Activated CD4-positive, alpha-beta memory T cell treated with anti-CD3 and anti-CD28 coated beads, Interleukin-2, amount 10 ng/mL, durations not matched to agents 7 days and 5 days (primary cell): Measurements from ENCODE around the gene OGDH. TPM values are rescaled to one million over a fixed set of nuclear protein-coding genes. Genes with fewer than 3 reads are reported as not detected.
"Not testable (repeated sequence)": the region's sequence is repeated elsewhere in the genome, so short reads cannot be mapped to it uniquely, and the experiment has no call there.

Source experiments
- CTCF ChIA-PET: fragments of 350-600 bp; sonication (Branson Sonifier 250); formaldehyde crosslinking; loops from one replicate; lab custom pipeline; 2021; ENCODE audit warnings: antibody characterized with exemption, inconsistent platforms; lab: Charles Lee
- POLR2A ChIA-PET: fragments of 350-600 bp; sonication (Branson Sonifier 250); formaldehyde crosslinking; loops from one replicate; lab custom pipeline; 2021; ENCODE audit warnings: antibody characterized with exemption; lab: Charles Lee
- DNase-seq: peaks from one replicate; pipeline ENCODE4 v3.0.0-alpha.2; 2020
- H3K27ac Mint-ChIP-seq: one replicate; pipeline ENCODE4 v1.8.0; 2021; ENCODE audit warnings: mild to moderate bottlenecking, mixed read lengths
- H3K27me3 Mint-ChIP-seq: one replicate; pipeline ENCODE4 v1.8.0; 2021; ENCODE audit warnings: mixed read lengths
- H3K36me3 Mint-ChIP-seq: one replicate; pipeline ENCODE4 v1.8.0; 2021; ENCODE audit warnings: low read depth, mixed read lengths
- H3K4me1 Mint-ChIP-seq: one replicate; pipeline ENCODE4 v1.8.0; 2021; ENCODE audit warnings: mixed read lengths
- H3K4me3 Mint-ChIP-seq: one replicate; pipeline ENCODE4 v1.8.0; 2021; ENCODE audit warnings: mild to moderate bottlenecking, mixed read lengths
- H3K9me3 Mint-ChIP-seq: one replicate; pipeline ENCODE4 v1.8.0; 2021; ENCODE audit warnings: mixed read lengths
- total RNA-seq, 2 experiments: library from RNA; stranded (reverse); gene quantifications; one replicate each; pipeline ENCODE4 v1.2.3, GENCODE V29; 2021

The OGDH gene
- total RNA-seq, 2 experiments from 2014 or later: 164 to 166 TPM

GRCh38 chr7:44694326-44694725 lies 87.9 kb downstream of the OGDH start:
- Mint-ChIP-seq H3K4me1 (peaks cover 8% of the 10 kb centered on the region), H3K27ac (no peak overlapping the region), H3K4me3 (no peak overlapping the region), H3K9me3 (no peaks in the 10 kb centered on the region), H3K27me3 (no peaks in the 10 kb centered on the region), H3K36me3 (peaks cover 73% of the 10 kb centered on the region)
- POLR2A ChIA-PET: interaction anchor here (1.1 kb wide), 1 partner anchor 112 kb away, joined by 3 read pairs; the partner anchor contains the start of gene TMED4
- CTCF ChIA-PET: interaction anchor here (1.0 kb wide), 1 partner anchor 9 kb away, joined by 3 read pairs; no protein-coding TSS in a partner anchor
- DNase-seq: no peak

DNA sequence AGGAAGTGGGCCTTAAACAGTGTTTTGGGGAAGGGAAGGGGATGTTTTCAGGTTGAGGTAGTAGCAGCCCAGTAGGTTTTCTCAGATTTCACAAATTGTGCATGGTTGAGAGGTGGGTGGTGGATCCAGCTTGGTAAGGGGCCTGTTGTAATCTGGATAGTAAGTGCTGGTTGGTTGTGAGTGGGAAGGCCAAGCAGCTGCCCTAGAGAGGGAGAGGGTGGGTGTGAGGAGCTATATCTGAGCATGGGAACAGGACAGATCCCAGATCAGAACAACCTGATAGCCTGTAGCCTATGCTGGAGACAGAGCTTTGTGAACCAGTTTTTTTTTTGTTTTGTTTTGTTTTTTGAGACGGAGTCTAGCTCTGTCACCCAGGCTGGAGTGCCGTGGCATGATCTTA lies 88.3 kb downstream of the OGDH start:
- H3K4me3 Mint-ChIP-seq: no peak overlapping the region
- peaks cover 74% of the 10 kb centered on the region for H3K36me3 Mint-ChIP-seq
- H3K4me1 Mint-ChIP-seq: peaks cover 5% of the 10 kb centered on the region
- H3K27ac Mint-ChIP-seq: peak overlapping the region; percentile 45
- H3K9me3 Mint-ChIP-seq: no peaks in the 10 kb centered on the region
- ChIA-PET POLR2A (interaction anchor here (1.1 kb wide), 1 partner anchor 113 kb away, joined by 3 read pairs; the partner anchor contains the start of gene TMED4), CTCF (interaction anchor here (1.0 kb wide), 1 partner anchor 9 kb away, joined by 3 read pairs; no protein-coding TSS in a partner anchor)
- H3K27me3 Mint-ChIP-seq: no peaks in the 10 kb centered on the region
- no peak for DNase-seq

- peaks cover 80% of the 10 kb centered on the region for H3K36me3 Mint-ChIP-seq
- ChIA-PET POLR2A (no interaction called here), CTCF (no interaction called here)
- no peak for DNase-seq
- H3K4me1 Mint-ChIP-seq: peaks cover 2% of the 10 kb centered on the region
- H3K27ac Mint-ChIP-seq: no peak overlapping the region
- H3K4me3 Mint-ChIP-seq: no peak overlapping the region
- H3K9me3 Mint-ChIP-seq: no peaks in the 10 kb centered on the region
- H3K27me3 Mint-ChIP-seq: no peaks in the 10 kb centered on the region
These were observed 89.3 kb downstream of the OGDH start for GRCh38 chr7:44695756-44696155.

DNA sequence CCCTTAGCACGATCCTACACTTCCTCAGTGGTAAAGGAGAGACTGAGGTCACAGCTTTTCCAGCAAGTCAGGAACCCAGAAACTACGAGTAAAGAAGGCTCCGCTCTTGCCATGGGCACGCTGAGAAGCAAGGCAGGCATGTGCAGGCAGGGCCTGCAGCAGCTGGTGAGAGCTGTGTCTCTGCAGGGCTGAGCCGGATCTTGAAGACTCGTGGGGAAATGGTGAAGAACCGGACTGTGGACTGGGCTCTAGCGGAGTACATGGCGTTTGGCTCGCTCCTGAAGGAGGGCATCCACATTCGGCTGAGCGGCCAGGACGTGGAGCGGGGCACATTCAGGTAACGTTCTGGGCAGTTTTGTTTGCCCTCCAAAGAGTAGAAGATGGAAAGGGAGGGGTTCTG lies 90.3 kb downstream of the OGDH start:
- CTCF ChIA-PET: no interaction called here
- Mint-ChIP-seq H3K4me1 (no peaks in the 10 kb centered on the region), H3K4me3 (no peak overlapping the region), H3K27me3 (no peaks in the 10 kb centered on the region), H3K9me3 (no peaks in the 10 kb centered on the region), H3K27ac (no peak overlapping the region), H3K36me3 (peaks cover 84% of the 10 kb centered on the region)
- DNase-seq: no peak
- POLR2A ChIA-PET: no interaction called here

- ChIA-PET POLR2A (interaction anchor here (1.1 to 1.2 kb wide), 2 partner anchors 10 to 150 kb away, joined by 3 to 4 read pairs; no protein-coding TSS in a partner anchor), CTCF (no interaction called here)
- peaks cover 83% of the 10 kb centered on the region for H3K36me3 Mint-ChIP-seq
These were observed 91.0 kb downstream of the OGDH start for GRCh38 chr7:44697136-44698045.

GRCh38 chr7:44698046-44698580 lies 91.7 kb downstream of the OGDH start:
- Mint-ChIP-seq H3K9me3 (no peaks in the 10 kb centered on the region), H3K4me3 (no peak overlapping the region), H3K27me3 (no peaks in the 10 kb centered on the region), H3K36me3 (peaks cover 87% of the 10 kb centered on the region), H3K4me1 (no peaks in the 10 kb centered on the region), H3K27ac (no peak overlapping the region)
- ChIA-PET POLR2A (interaction anchor here (0.7 to 1.2 kb wide), 3 partner anchors 9 to 149 kb away, joined by 3 to 4 read pairs (median 3); no protein-coding TSS in a partner anchor), CTCF (no interaction called here)
- no peak for DNase-seq

More at GRCh38 chr7:44697136-44698045, 91.0 kb downstream of the OGDH start:
- H3K9me3 Mint-ChIP-seq: no peaks in the 10 kb centered on the region
- H3K4me3 Mint-ChIP-seq: no peak overlapping the region
- no peaks in the 10 kb centered on the region for H3K27me3 Mint-ChIP-seq
- no peak for DNase-seq
- no peak overlapping the region for H3K27ac Mint-ChIP-seq
- no peaks in the 10 kb centered on the region for H3K4me1 Mint-ChIP-seq

- H3K9me3 Mint-ChIP-seq, POLR2A ChIA-PET, H3K27me3 Mint-ChIP-seq, DNase-seq, H3K4me3 Mint-ChIP-seq, H3K4me1 Mint-ChIP-seq, H3K27ac Mint-ChIP-seq: not testable (repeated sequence)
- CTCF ChIA-PET: interaction anchor here (0.7 kb wide), 1 partner anchor 112 kb away, joined by 3 read pairs; no protein-coding TSS in a partner anchor
- peaks cover 82% of the 10 kb centered on the region for H3K36me3 Mint-ChIP-seq
These were observed 93.2 kb downstream of the OGDH start for GRCh38 chr7:44699598-44699997.

- peaks cover 81% of the 10 kb centered on the region for H3K36me3 Mint-ChIP-seq
- H3K27me3 Mint-ChIP-seq: no peaks in the 10 kb centered on the region
- H3K9me3 Mint-ChIP-seq: no peaks in the 10 kb centered on the region
- no peak overlapping the region for H3K27ac Mint-ChIP-seq
- no peak overlapping the region for H3K4me3 Mint-ChIP-seq
- ChIA-PET CTCF (no interaction called here), POLR2A (no interaction called here)
- no peaks in the 10 kb centered on the region for H3K4me1 Mint-ChIP-seq
- no peak for DNase-seq
These were observed 93.9 kb downstream of the OGDH start for GRCh38 chr7:44700322-44700721.

DNA sequence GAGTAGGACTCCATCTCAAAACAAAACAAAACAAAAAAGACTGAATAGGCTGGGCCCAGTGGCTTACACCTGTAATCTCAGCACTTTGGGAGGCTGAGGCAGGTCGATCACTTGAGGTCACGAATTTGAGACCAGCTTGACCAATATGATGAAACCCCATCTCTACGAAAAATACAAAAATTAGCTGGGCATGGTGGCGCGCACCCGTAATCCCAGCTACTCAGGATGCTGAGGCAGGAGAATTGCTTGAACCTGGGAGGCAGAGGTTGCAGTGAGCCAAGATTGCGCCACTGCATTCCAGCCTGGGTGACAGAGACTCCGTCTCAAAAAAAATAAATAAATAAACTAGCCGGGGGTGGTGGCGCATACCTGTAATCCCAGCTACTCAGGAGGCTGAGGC lies 97.0 kb downstream of the OGDH start:
- CTCF ChIA-PET, H3K4me1 Mint-ChIP-seq, H3K9me3 Mint-ChIP-seq, POLR2A ChIA-PET, H3K4me3 Mint-ChIP-seq, DNase-seq, H3K27me3 Mint-ChIP-seq, H3K27ac Mint-ChIP-seq: not testable (repeated sequence)
- H3K36me3 Mint-ChIP-seq: peaks cover 71% of the 10 kb centered on the region

GRCh38 chr7:44703921-44704320 lies 97.5 kb downstream of the OGDH start:
- ChIA-PET POLR2A (no interaction called here), CTCF (no interaction called here)
- DNase-seq: no peak
- Mint-ChIP-seq H3K27ac (no peak overlapping the region), H3K4me1 (no peaks in the 10 kb centered on the region), H3K27me3 (no peaks in the 10 kb centered on the region), H3K4me3 (no peak overlapping the region), H3K9me3 (no peaks in the 10 kb centered on the region), H3K36me3 (peaks cover 67% of the 10 kb centered on the region)

DNA sequence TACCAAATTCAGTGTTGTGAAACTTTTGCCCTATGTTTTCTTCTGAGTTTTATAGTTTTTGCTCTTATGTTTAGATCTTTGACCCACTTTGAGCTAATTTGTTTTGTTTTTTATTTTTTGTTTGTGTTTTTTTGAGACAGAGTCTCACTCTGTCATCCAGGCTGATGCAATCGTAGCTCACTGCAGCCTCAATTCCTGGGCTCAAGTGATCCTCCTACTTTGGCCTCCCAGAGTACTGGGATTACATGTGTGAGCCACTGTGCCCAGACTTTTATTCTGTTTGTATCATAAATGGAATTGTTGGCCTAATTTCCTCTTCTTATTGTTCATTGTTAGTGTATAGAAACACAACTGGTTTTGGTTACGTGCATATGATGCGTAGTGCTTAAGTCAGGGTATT lies 99.0 kb downstream of the OGDH start:
- POLR2A ChIA-PET: no interaction called here
- no peak for DNase-seq
- Mint-ChIP-seq H3K9me3 (no peaks in the 10 kb centered on the region), H3K4me3 (no peak overlapping the region), H3K27me3 (no peaks in the 10 kb centered on the region), H3K36me3 (peaks cover 67% of the 10 kb centered on the region), H3K4me1 (no peaks in the 10 kb centered on the region), H3K27ac (peak overlapping the region; percentile 49)
- CTCF ChIA-PET: no interaction called here

GRCh38 chr7:44706788-44707557 lies 100.5 kb downstream of the OGDH start:
- Mint-ChIP-seq H3K4me1 (peaks cover 7% of the 10 kb centered on the region), H3K4me3 (no peak overlapping the region), H3K27ac (no peak overlapping the region), H3K27me3 (no peaks in the 10 kb centered on the region), H3K36me3 (peaks cover 55% of the 10 kb centered on the region), H3K9me3 (no peaks in the 10 kb centered on the region)
- POLR2A ChIA-PET: interaction anchor here (0.8 kb wide), 1 partner anchor 9 kb away, joined by 4 read pairs; no protein-coding TSS in a partner anchor
- DNase-seq: no peak
- CTCF ChIA-PET: interaction anchor here (0.6 kb wide), 1 partner anchor 128 kb away, joined by 4 read pairs; no protein-coding TSS in a partner anchor
